IMR-90 (cell line): Measurements from ENCODE around the gene ADAMTSL1. TPM values are rescaled to one million over a fixed set of nuclear protein-coding genes. Genes with fewer than 3 reads are reported as not detected.

Source experiments
- ATAC-seq: fragments of 200-7000 bp; cut with Tn5 transposase; 2 replicates; pipeline ENCODE4 v1.9.1; 2020; ENCODE audit warnings: low read depth, mild to moderate bottlenecking, moderate library complexity
- BruUV-seq: library from RNA; stranded (reverse); fragments of 400-500 nt; replicated peaks from 2 replicates; lab custom pipeline; 2021; lab: Mats Ljungman, UMichigan
- CTCF ChIA-PET: fragments of 300-600 bp; formaldehyde crosslinking; extraction: SDS; loops from one replicate; lab custom pipeline; 2021; ENCODE audit warnings: antibody characterized with exemption; lab: Yijun Ruan, JAX
- POLR2A ChIA-PET: fragments of 300-600 bp; sonication (Branson Sonifier 250); formaldehyde crosslinking; loops from one replicate; lab custom pipeline; 2022; ENCODE audit warnings: antibody characterized with exemption; ENCODE audit not compliant: unreplicated experiment; lab: Charles Lee
- DNase-seq: peaks from one replicate; pipeline ENCODE4 v3.0.0; 2013
- H2AFZ ChIP-seq: replicated peaks from 2 replicates; pipeline ENCODE3; 2013; ENCODE audit warnings: low read length, mild to moderate bottlenecking; ENCODE audit not compliant: poor library complexity
- H2AK5ac ChIP-seq: 2 replicates; pipeline ENCODE4 v1.6.1; 2013; ENCODE audit warnings: low read depth, low read length, inconsistent platforms
- H2AK9ac ChIP-seq: replicated peaks from 2 replicates; pipeline ENCODE3; 2013; ENCODE audit warnings: mild to moderate bottlenecking, low read depth, low read length, moderate library complexity; ENCODE audit not compliant: poor library complexity
- H2BK120ac ChIP-seq: 2 replicates; pipeline ENCODE4 v1.6.1; 2013; ENCODE audit warnings: low read depth, low read length, inconsistent platforms
- H2BK15ac ChIP-seq: 3 replicates; pipeline ENCODE4 v1.6.1; 2013; ENCODE audit warnings: low read depth, low read length, inconsistent platforms
- H2BK20ac ChIP-seq: 2 replicates; pipeline ENCODE4 v1.6.1; 2013; ENCODE audit warnings: low read depth, mild to moderate bottlenecking, inconsistent platforms, low read length, moderate library complexity
- H2BK5ac ChIP-seq: 2 replicates; pipeline ENCODE4 v1.6.1; 2013; ENCODE audit warnings: mild to moderate bottlenecking, low read depth, low read length, inconsistent platforms; ENCODE audit not compliant: poor library complexity, severe bottlenecking
- H3K14ac ChIP-seq: replicated peaks from 2 replicates; pipeline ENCODE4 v1.6.1; 2013; ENCODE audit warnings: low read depth, low read length, inconsistent platforms
- H3K18ac ChIP-seq: 2 replicates; pipeline ENCODE4 v1.6.1; 2013; ENCODE audit warnings: low read depth, low read length, control low read depth
- H3K23ac ChIP-seq: 2 replicates; pipeline ENCODE4 v1.6.1; 2013; ENCODE audit warnings: low read depth, low read length, inconsistent platforms
- H3K27ac ChIP-seq: 2 replicates; pipeline ENCODE4 v1.5.1; 2013; ENCODE audit warnings: mild to moderate bottlenecking, control low read depth, low read length; ENCODE audit not compliant: insufficient read depth
- H3K27me3 ChIP-seq: 2 replicates; pipeline ENCODE4 v1.6.1; 2013; ENCODE audit warnings: low read length; ENCODE audit not compliant: control insufficient read depth, insufficient read depth
- H3K36me3 ChIP-seq: 2 replicates; pipeline ENCODE4 v1.6.1; 2013; ENCODE audit warnings: low read length, mixed read lengths; ENCODE audit not compliant: control insufficient read depth, insufficient read depth
- H3K4ac ChIP-seq: 2 replicates; pipeline ENCODE4 v1.6.1; 2013; ENCODE audit warnings: low read depth, low read length, inconsistent platforms
- H3K4me1 ChIP-seq: 2 replicates; pipeline ENCODE4 v1.6.1; 2013; ENCODE audit warnings: low read length, mixed read lengths; ENCODE audit not compliant: control insufficient read depth, insufficient read depth
- H3K4me2 ChIP-seq: 2 replicates; pipeline ENCODE4 v1.6.1; 2013; ENCODE audit warnings: low read depth, mild to moderate bottlenecking, control low read depth, low read length, moderate library complexity
- H3K4me3 ChIP-seq: 2 replicates; pipeline ENCODE4 v1.5.1; 2013; ENCODE audit warnings: low read depth, mild to moderate bottlenecking, control low read depth, low read length, moderate library complexity; ENCODE audit not compliant: insufficient read depth
- H3K56ac ChIP-seq: 2 replicates; pipeline ENCODE4 v1.6.1; 2013; ENCODE audit warnings: low read length, inconsistent platforms; ENCODE audit not compliant: insufficient read depth; ENCODE audit errors: extremely low read depth
- H3K79me1 ChIP-seq, 2 experiments: 2 replicates each; pipeline ENCODE4 v1.6.1; 2013; ENCODE audit warnings: low read length in 2 of 2, inconsistent platforms in 1 of 2, low read depth in 1 of 2
- H3K9ac ChIP-seq: 2 replicates; pipeline ENCODE4 v1.6.1; 2013; ENCODE audit warnings: low read depth, low read length, control low read depth
- H3K9me1 ChIP-seq: 2 replicates; pipeline ENCODE4 v1.6.1; 2013; ENCODE audit warnings: low read length, inconsistent platforms; ENCODE audit not compliant: insufficient read depth
- H3K9me3 ChIP-seq: 2 replicates; pipeline ENCODE4 v1.6.1; 2013; ENCODE audit warnings: low read length; ENCODE audit not compliant: control insufficient read depth, insufficient read depth
- H4K20me1 ChIP-seq: 2 replicates; pipeline ENCODE4 v1.6.1; 2013; ENCODE audit warnings: low read length, inconsistent platforms; ENCODE audit not compliant: insufficient read depth
- H4K5ac ChIP-seq: 2 replicates; pipeline ENCODE4 v1.6.1; 2013; ENCODE audit warnings: mild to moderate bottlenecking, low read depth, low read length, control low read depth
- H4K8ac ChIP-seq, 2 experiments: 2 replicates each; pipeline ENCODE4 v1.6.1; 2013; ENCODE audit warnings: low read depth in 2 of 2, low read length in 2 of 2, control low read depth in 1 of 2, inconsistent platforms in 1 of 2
- H4K91ac ChIP-seq: 2 replicates; pipeline ENCODE4 v1.6.1; 2013; ENCODE audit warnings: low read depth, low read length, inconsistent platforms; ENCODE audit not compliant: insufficient read depth
- BHLHE40 ChIP-seq: fragments of 150-350 bp; IDR thresholded peaks from 2 replicates; pipeline ENCODE4 v1.6.1; 2016; ENCODE audit warnings: mild to moderate bottlenecking, low read depth, low read length
- CEBPB ChIP-seq: IDR thresholded peaks from 2 replicates; pipeline ENCODE4 v1.6.1; 2012; ENCODE audit warnings: low read depth, low read length, improper control_type of control experiment
- CHD1 ChIP-seq: IDR thresholded peaks from 2 replicates; pipeline ENCODE4 v1.6.1; 2012; ENCODE audit warnings: low read depth, low read length, improper control_type of control experiment
- CTCF ChIP-seq: conservative IDR thresholded peaks from 2 replicates; pipeline ENCODE4 v1.5.1; 2012; ENCODE audit warnings: mild to moderate bottlenecking, low read depth, low read length, improper control_type of control experiment
- ELK1 ChIP-seq: fragments of 150-350 bp; IDR thresholded peaks from 2 replicates; pipeline ENCODE4 v1.6.1; 2016; ENCODE audit warnings: low read depth, mild to moderate bottlenecking, low read length, moderate library complexity, borderline replicate concordance
- FOS ChIP-seq: fragments of 150-350 bp; IDR thresholded peaks from 2 replicates; pipeline ENCODE4 v1.6.1; 2016; ENCODE audit warnings: low read depth, low read length
- MAFK ChIP-seq: IDR thresholded peaks from 2 replicates; pipeline ENCODE4 v1.6.1; 2012; ENCODE audit warnings: low read depth, low read length, improper control_type of control experiment
- MAZ ChIP-seq: IDR thresholded peaks from 2 replicates; pipeline ENCODE4 v1.6.1; 2012; ENCODE audit warnings: low read depth, mild to moderate bottlenecking, low read length, improper control_type of control experiment, moderate library complexity, borderline replicate concordance
- MXI1 ChIP-seq: IDR thresholded peaks from 2 replicates; pipeline ENCODE4 v1.6.1; 2012; ENCODE audit warnings: low read depth, mild to moderate bottlenecking, low read length, moderate library complexity, borderline replicate concordance
- NFE2L2 ChIP-seq: fragments of 150-350 bp; IDR thresholded peaks from 2 replicates; pipeline ENCODE4 v1.6.1; 2016; ENCODE audit warnings: low read depth, mild to moderate bottlenecking, low read length
- POLR2A ChIP-seq: IDR thresholded peaks from 2 replicates; pipeline ENCODE4 v1.6.1; 2012; ENCODE audit warnings: mild to moderate bottlenecking, low read depth, low read length
- RAD21 ChIP-seq: IDR thresholded peaks from 2 replicates; pipeline ENCODE4 v1.6.1; 2012; ENCODE audit warnings: low read length, improper control_type of control experiment
- RCOR1 ChIP-seq: IDR thresholded peaks from 2 replicates; pipeline ENCODE4 v1.6.1; 2012; ENCODE audit warnings: mild to moderate bottlenecking, low read length, improper control_type of control experiment; ENCODE audit not compliant: insufficient replicate concordance
- RFX5 ChIP-seq: IDR thresholded peaks from 2 replicates; pipeline ENCODE4 v1.8.0; 2012; ENCODE audit warnings: low read depth, mild to moderate bottlenecking, low read length, moderate library complexity
- SMC3 ChIP-seq: fragments of 150-350 bp; IDR thresholded peaks from 2 replicates; pipeline ENCODE4 v1.6.1; 2016; ENCODE audit warnings: low read depth, mild to moderate bottlenecking, antibody characterized with exemption, low read length, moderate library complexity
- USF2 ChIP-seq: fragments of 150-350 bp; IDR thresholded peaks from 2 replicates; pipeline ENCODE4 v1.6.1; 2017; ENCODE audit warnings: mild to moderate bottlenecking, antibody characterized with exemption, low read length, low read depth
- dilution Hi-C: fragments of 300-500 bp; cut with HindIII; formaldehyde crosslinking; loops from one replicate; pipeline ENCODE4 v1.14.3; 2018; ENCODE audit warnings: low sequenced_read_pairs; ENCODE audit not compliant: unreplicated experiment
- in situ Hi-C: fragments of 300-500 bp; cut with MboI; formaldehyde crosslinking; loops from 3 replicates; pipeline ENCODE4 v1.14.3; 2019; ENCODE audit warnings: low sequenced_read_pairs, inconsistent platforms, mixed read lengths
- intact Hi-C: fragments of 100-400 bp; cut with micrococcal nuclease; formaldehyde crosslinking; loops from 2 replicates; pipeline ENCODE4 v1.10.0; 2022
- polyA plus RNA-seq, 3 experiments: library from polyadenylated mRNA; depleted of rRNA; stranded (reverse); fragments of >200 nt; gene quantifications; 2 replicates each; pipeline ENCODE4 v1.2.3, GENCODE V29; 2012; ENCODE audit warnings: low replicate concordance in 1 of 3
- total RNA-seq: library from RNA; depleted of rRNA; stranded (reverse); fragments of >200 nt; gene quantifications from 2 replicates; pipeline ENCODE4 v1.2.3, GENCODE V29; 2012

ADAMTSL1 gene
- total and polyA plus RNA-seq, 2 of the 4 experiments (the other 2 are of a cell fraction), result 38.2 to 62.2 TPM

- Histone ChIP-seq H3K9me3 (no peaks in the 10 kb centered on the region), H2AK9ac (no peak overlapping the region), H2BK120ac (no peak overlapping the region), H2BK5ac (no peak overlapping the region), H4K20me1 (no peaks in the 10 kb centered on the region), H4K91ac (no peak overlapping the region), H3K79me1 (no peaks in the 10 kb centered on the region), H2AK5ac (no peak overlapping the region), H3K18ac (no peak overlapping the region), H3K23ac (no peak overlapping the region), H2AFZ (no peak overlapping the region), H3K4me3 (no peak overlapping the region), H2BK20ac (no peak overlapping the region), H3K27ac (no peak overlapping the region), H3K27me3 (no peaks in the 10 kb centered on the region), H4K8ac (no peak overlapping the region), H2BK15ac (no peak overlapping the region), H3K4me2 (no peak overlapping the region), H4K5ac (no peak overlapping the region), H3K14ac (no peak overlapping the region), H3K4me1 (no peaks in the 10 kb centered on the region; the same call in 1 of the 2 replicates), H3K9me1 (no peaks in the 10 kb centered on the region), H3K9ac (no peak overlapping the region), H3K56ac (no peak overlapping the region), H3K36me3 (no peaks in the 10 kb centered on the region), H3K4ac (no peak overlapping the region)
- no peak for ATAC-seq
- CTCF ChIA-PET, result interaction anchor here (1.0 kb wide), 1 partner anchor 259 kb away, joined by 3 read pairs; no protein-coding TSS in a partner anchor
- intact Hi-C loops, result no loop called here
- BruUV-seq, result no TSS peak
- POLR2A ChIA-PET, result no interaction called here
- TF ChIP-seq ELK1 (no peak), POLR2A (no peak), USF2 (no peak), RFX5 (no peak), CTCF (no peak), FOS (no peak), SMC3 (no peak), RCOR1 (no peak), BHLHE40 (no peak), RAD21 (no peak), CEBPB (no peak), MAFK (no peak), MAZ (no peak), MXI1 (no peak), CHD1 (no peak), NFE2L2 (no peak)
- DNase-seq, result no peak
- dilution Hi-C loops, result no loop called here
- in situ Hi-C loops, result no loop called here
Observed at GRCh38 chr9:18700714-18701113, 226.8 kb downstream of the ADAMTSL1 start.
